ENCODE data around the gene KBTBD12.

The KBTBD12 gene

GRCh38 chr3:127997016-127997415, 82.0 kb downstream of the KBTBD12 start:
- no peak for DNase-seq (ENCODE audit: low read depth)
- TF ChIP-seq CTCF (IDR thresholded peaks at IDR 0.05; ENCODE audit: low read length, missing control alignments): no peak
- H3K4me3 ChIP-seq (replicated peaks; ENCODE audit: low read depth, low read length): no peak overlapping the region

- no peak for TF ChIP-seq CTCF (IDR thresholded peaks at IDR 0.05; ENCODE audit: low read length, missing control alignments)
- no peak overlapping the region for H3K4me3 ChIP-seq (replicated peaks; ENCODE audit: low read depth, low read length)
- DNase-seq (ENCODE audit: low read depth): no peak
Measured at GRCh38 chr3:127997961-127998360, 82.9 kb downstream of the KBTBD12 start.

- no peak for DNase-seq (ENCODE audit: low read depth)
- TF ChIP-seq CTCF (IDR thresholded peaks at IDR 0.05; ENCODE audit: low read length, missing control alignments): no peak
- no peak overlapping the region for H3K4me3 ChIP-seq (replicated peaks; ENCODE audit: low read depth, low read length)
Measured at GRCh38 chr3:127998596-127998995, 83.6 kb downstream of the KBTBD12 start.

DNA sequence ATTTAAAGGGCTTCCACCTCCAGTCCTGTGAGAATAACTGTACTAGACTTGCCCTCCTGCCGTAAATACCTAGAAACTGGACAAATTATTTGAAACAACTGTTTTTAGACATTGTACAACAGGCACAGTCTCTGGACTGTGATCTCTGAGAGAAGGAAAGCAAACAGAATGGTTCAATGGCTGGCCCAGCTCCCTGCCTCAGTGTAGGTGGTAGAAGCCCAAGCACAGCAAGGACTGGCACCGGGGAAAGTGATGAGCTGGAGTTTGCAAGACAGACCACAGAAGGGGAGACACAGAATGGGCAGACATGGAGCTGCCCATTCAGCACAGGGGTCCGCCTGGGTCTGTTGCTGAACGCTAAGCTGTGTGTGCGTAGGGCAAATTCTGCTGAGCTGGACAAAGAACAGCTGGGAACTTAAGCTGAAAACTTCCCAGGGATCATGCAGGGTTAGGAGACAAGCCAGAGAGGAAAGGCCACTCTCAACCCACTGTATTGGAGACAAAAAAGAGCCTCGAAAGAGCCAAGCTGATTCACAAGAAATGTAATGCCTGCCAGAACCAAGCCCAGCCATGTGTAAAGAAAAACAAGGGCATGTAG, 84.6 kb downstream of the KBTBD12 start:
- DNase-seq (ENCODE audit: low read depth): no peak
- TF ChIP-seq CTCF (IDR thresholded peaks at IDR 0.05; ENCODE audit: low read length, missing control alignments): no peak
- no peak overlapping the region for H3K4me3 ChIP-seq (replicated peaks; ENCODE audit: low read depth, low read length)

GRCh38 chr3:128001576-128001975, 86.5 kb downstream of the KBTBD12 start:
- no peak for DNase-seq (ENCODE audit: low read depth)
- H3K4me3 ChIP-seq (replicated peaks; ENCODE audit: low read depth, low read length): no peak overlapping the region
- TF ChIP-seq CTCF (IDR thresholded peaks at IDR 0.05; ENCODE audit: low read length, missing control alignments): no peak

DNA sequence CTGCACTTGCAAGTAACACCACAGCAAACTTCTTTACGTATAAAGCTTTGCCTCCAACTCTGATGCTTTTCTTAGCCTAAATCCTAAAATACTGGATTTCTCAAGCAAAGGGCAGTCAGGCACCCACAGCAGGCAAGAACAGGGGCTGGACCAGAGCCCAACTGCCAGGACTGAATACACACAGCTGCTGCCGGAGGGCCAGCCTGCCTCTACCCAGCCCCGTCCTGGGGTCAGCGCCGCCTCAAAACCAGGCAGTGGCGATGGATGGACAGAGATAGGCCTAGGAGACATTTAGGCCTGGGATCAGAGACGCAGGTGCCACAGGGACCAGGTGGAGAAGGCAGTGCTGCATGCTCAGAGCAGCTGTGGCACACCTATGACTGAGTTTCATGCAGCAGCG, 89.6 kb downstream of the KBTBD12 start:
- no peak for DNase-seq (ENCODE audit: low read depth)
- H3K4me3 ChIP-seq (replicated peaks; ENCODE audit: low read depth, low read length): no peak overlapping the region
- no peak for TF ChIP-seq CTCF (IDR thresholded peaks at IDR 0.05; ENCODE audit: low read length, missing control alignments)

Data from fibroblast of pulmonary artery (primary cell).